ENCODE data around the gene HCRTR1. TPM values are rescaled to one million over a fixed set of nuclear protein-coding genes. Genes with fewer than 3 reads are reported as not detected.

HCRTR1 gene
- total and polyA plus RNA-seq, 7 donors, result 0.03 TPM; not detected in 6

DNA sequence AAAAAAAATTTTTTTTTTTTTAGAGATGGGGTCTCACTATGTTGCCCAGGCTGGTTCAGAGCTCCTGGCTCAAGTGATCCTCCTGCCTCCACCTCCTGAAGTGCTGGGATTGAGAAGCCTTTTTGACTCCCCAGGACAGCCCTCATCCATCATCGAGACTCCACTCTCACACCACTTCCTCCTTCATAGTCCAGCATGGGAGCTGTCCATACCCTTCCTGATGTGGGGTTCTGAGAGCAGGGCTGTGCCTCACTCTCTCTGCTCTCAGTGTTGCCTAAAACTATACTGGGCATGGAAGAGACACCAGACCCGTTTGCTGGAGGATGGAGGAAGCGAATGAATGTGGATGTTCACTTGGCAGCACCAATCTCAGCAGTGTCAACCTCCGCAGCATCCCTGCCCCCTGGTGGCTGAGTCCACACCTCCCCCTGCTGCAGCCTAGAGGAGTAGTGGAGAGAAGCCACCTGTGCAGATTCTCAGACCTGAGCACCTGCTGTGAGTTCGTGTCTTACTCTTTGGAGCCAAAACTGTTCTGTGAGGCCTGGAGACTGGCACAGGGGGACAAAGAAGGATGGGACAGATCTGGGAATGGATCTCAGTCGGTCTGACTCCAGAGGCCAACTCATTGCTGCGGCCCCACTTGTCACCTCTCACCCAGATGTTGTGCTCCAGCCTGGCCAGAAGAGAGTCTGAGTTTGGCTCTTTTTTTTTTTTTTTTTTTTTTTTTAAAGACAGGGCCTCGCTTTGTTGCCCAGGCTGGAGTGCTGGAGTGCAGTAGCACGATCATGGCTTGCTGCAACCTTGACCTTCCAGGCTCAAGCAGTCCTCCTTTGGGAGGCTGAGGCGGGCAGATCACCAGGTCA, 23.5 kb upstream of the HCRTR1 start:
- intact Hi-C loops (cut with DNase I), result loop anchor here (1.0 kb wide), 1 partner anchor 30 kb away; no protein-coding TSS in a partner anchor
- no peak overlapping the region for H3K4me3 ChIP-seq

DNA sequence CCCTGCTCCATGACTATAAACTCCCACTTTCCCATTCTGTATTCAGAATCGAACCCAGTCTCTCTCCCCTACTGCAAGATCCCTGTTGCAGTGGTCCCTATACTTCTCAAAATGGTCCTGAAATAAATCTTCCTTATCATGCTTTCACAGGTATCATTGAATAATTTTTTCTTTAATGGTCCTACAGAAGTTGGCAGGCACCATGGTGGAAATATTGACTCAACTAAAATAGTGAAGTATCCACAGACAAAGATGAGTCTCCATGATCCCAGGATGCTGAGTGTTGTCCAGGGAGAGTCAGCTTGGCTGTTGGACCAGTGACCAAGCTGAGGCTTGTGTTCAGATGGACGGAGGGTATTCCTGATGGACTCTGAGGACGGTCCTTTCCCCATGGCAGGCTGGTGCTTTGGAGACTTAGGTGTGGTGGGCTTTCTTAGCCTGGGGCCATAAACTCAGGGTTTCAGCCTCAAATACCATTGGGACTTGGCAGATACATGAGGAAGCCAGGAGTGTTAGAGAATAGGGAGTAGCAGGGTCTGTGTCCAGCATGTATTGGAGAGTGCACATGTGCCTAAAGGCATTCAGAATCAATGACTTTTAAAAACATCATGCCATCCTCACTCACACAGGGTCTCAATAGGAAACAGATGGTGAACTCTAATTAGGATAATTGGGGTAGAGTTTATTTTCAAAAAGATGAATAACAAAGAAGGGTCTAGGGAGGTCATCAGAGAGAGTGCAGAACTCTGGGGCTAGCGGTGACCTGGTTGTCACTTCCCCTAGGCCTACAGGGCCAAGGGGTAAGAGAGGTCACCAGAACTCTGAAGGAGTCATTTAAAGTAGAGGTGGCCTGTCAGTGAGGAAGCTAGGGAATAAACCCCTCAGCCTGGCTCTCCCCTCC, 21.4 kb upstream of the HCRTR1 start:
- H3K36me3 ChIP-seq, result no peaks in the 10 kb centered on the region
- H3K4me3 ChIP-seq, result no peak overlapping the region
- intact Hi-C loops (cut with DNase I), result no loop called here
- no peaks in the 10 kb centered on the region for H3K27me3 ChIP-seq
- no peaks in the 10 kb centered on the region for H3K9me3 ChIP-seq
- peak overlapping the region in 1 of 4 donors; percentile 14 for H3K27ac ChIP-seq
- TF ChIP-seq EP300 (IDR thresholded peaks at IDR 0.05) (no peak), CTCF (IDR thresholded peaks at IDR 0.05) (no peak), POLR2A (IDR thresholded peaks at IDR 0.05) (no peak), POLR2AphosphoS5 (IDR thresholded peaks at IDR 0.05) (no peak)
- peaks cover 0 to 10% (median 9%) of the 10 kb centered on the region in 4 donors for H3K4me1 ChIP-seq
- DNase-seq, result no peak
- WGBS, 2 donors, result 82 to 92% methylated on average over 4 of the region's 4 CpGs

More for the DNA sequence above, 23.5 kb upstream of the HCRTR1 start:
- peak; percentile 87 for DNase-seq
- no peaks in the 10 kb centered on the region for H3K9me3 ChIP-seq
- no peaks in the 10 kb centered on the region for H3K36me3 ChIP-seq
- 30 to 46% methylated on average over 10 of the region's 10 CpGs for WGBS, 2 donors
- no peak overlapping the region for H3K27ac ChIP-seq
- TF ChIP-seq EP300 (IDR thresholded peaks at IDR 0.05) (no peak), POLR2A (IDR thresholded peaks at IDR 0.05) (no peak), POLR2AphosphoS5 (IDR thresholded peaks at IDR 0.05) (peak in 2 of 4 donors; percentile 48 to 51), CTCF (IDR thresholded peaks at IDR 0.05) (peak; percentile 81 to 95 (median 88))
- no peaks in the 10 kb centered on the region for H3K27me3 ChIP-seq
- H3K4me1 ChIP-seq, result peaks cover 0 to 16% (median 13%) of the 10 kb centered on the region in 4 donors

DNA sequence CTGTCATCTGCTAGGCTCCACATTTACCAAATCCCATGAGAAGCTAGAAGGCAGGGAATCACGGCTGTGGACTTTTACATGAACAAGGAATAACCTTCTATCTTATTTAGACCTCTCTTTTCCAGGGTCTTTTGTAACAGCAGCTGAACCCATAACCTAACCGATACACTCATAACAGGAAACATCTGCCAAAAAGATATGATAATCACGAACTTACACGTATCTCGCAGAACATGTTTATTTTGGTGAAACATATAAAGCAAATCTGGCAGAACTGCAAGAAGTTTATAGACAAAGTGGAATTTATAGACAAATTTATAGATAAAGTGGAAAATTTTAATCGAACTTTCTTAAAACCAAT, 20.8 kb upstream of the HCRTR1 start:
- intact Hi-C loops (cut with DNase I), result no loop called here
- DNase-seq, result no peak
- Histone ChIP-seq H3K9me3 (no peaks in the 10 kb centered on the region), H3K27me3 (no peaks in the 10 kb centered on the region), H3K27ac (peak overlapping the region in 1 of 4 donors; percentile 14), H3K36me3 (no peaks in the 10 kb centered on the region), H3K4me3 (no peak overlapping the region), H3K4me1 (peaks cover 0 to 6% (median 5%) of the 10 kb centered on the region in 4 donors)
- 6 to 11% methylated on average over 6 of the region's 6 CpGs for WGBS, 2 donors
- TF ChIP-seq POLR2AphosphoS5 (IDR thresholded peaks at IDR 0.05) (no peak), EP300 (IDR thresholded peaks at IDR 0.05) (no peak), CTCF (IDR thresholded peaks at IDR 0.05) (no peak), POLR2A (IDR thresholded peaks at IDR 0.05) (no peak)

DNA sequence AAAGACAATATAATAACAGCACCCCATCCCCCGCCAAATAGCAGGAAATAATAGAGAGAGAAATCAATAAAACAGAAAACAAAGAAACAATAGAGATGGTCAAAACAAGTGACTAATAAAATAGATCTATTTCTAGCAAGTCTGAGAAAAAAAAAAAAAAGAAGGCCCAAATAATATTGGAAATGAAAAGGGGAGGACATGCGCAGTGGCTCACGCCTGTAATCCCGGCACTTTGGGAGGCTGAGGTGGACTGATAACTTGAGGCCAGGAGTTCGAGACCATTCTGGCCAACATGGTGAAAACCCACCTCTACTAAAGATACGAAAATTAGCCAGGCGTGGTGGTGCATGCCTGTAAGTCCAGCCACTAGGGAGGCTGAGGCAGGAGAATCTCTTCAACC, 18.5 kb upstream of the HCRTR1 start:
- Histone ChIP-seq H3K27me3 (no peaks in the 10 kb centered on the region), H3K4me3 (no peak overlapping the region), H3K4me1 (no peaks in the 10 kb centered on the region), H3K27ac (no peak overlapping the region), H3K36me3 (no peaks in the 10 kb centered on the region), H3K9me3 (no peaks in the 10 kb centered on the region)
- no peak for DNase-seq
- 88 to 89% methylated on average over 7 of the region's 7 CpGs for WGBS, 2 donors
- intact Hi-C loops (cut with DNase I), result no loop called here
- TF ChIP-seq EP300 (IDR thresholded peaks at IDR 0.05) (no peak), CTCF (IDR thresholded peaks at IDR 0.05) (no peak), POLR2A (IDR thresholded peaks at IDR 0.05) (no peak), POLR2AphosphoS5 (IDR thresholded peaks at IDR 0.05) (no peak)

Data from sigmoid colon (tissue), 7 donors.